SK-N-MC (cell line): ENCODE measurements around the gene USH2A.

Source experiments
- DNase-seq: peaks from one replicate; pipeline ENCODE4 v3.0.0-alpha.2; 2011; ENCODE audit warnings: low read depth, low spot score
- H3K27ac ChIP-seq: fragments of 200-600 bp; sonication (generic); 2 replicates; pipeline ENCODE4 v1.5.1; 2016; ENCODE audit warnings: mixed run types
- H3K36me3 ChIP-seq: fragments of 200-600 bp; sonication (generic); 2 replicates; pipeline ENCODE4 v1.6.1; 2017; ENCODE audit warnings: antibody characterized with exemption, low read length, mixed read lengths; ENCODE audit not compliant: insufficient read depth
- H3K4me3 ChIP-seq: fragments of 200-600 bp; sonication (generic); 2 replicates; pipeline ENCODE4 v1.5.1; 2016
- H3K9ac ChIP-seq: fragments of 200-600 bp; sonication (generic); 2 replicates; pipeline ENCODE4 v1.8.0; 2017; ENCODE audit warnings: mixed run types, mixed read lengths; ENCODE audit not compliant: insufficient read length
- H3K9me3 ChIP-seq: fragments of 200-600 bp; sonication (generic); 2 replicates; pipeline ENCODE4 v1.6.1; 2017; ENCODE audit warnings: low read depth, mild to moderate bottlenecking, antibody characterized with exemption, low read length, moderate library complexity, mixed read lengths
- EZH2 ChIP-seq: fragments of 200-600 bp; sonication (generic); IDR thresholded peaks from one replicate; pipeline ENCODE4 v1.6.1; 2017; ENCODE audit warnings: antibody characterized with exemption
- FOXP2 ChIP-seq: optimal IDR thresholded peaks from 2 replicates; pipeline ENCODE3; 2011; ENCODE audit warnings: mild to moderate bottlenecking, moderate library complexity; ENCODE audit not compliant: insufficient read depth; ENCODE audit errors: extremely low read length, control extremely low read depth
- POLR2AphosphoS5 ChIP-seq: IDR thresholded peaks from 2 replicates; pipeline ENCODE4 v1.6.1; 2012; ENCODE audit warnings: mild to moderate bottlenecking, low read depth, low read length, borderline replicate concordance

The USH2A gene

GRCh38 chr1:215640429-215641148 is 782.7 kb downstream of the USH2A start:
- Histone ChIP-seq H3K9me3 (no peaks in the 10 kb centered on the region), H3K36me3 (no peaks in the 10 kb centered on the region), H3K9ac (no peak overlapping the region), H3K4me3 (no peak overlapping the region), H3K27ac (no peak overlapping the region)
- TF ChIP-seq POLR2AphosphoS5 (no peak), FOXP2 (no peak)
- no peak for DNase-seq

- H3K9me3 ChIP-seq: no peaks in the 10 kb centered on the region
- H3K27ac ChIP-seq: peak overlapping the region; percentile 43
- no peak for DNase-seq
Measured at GRCh38 chr1:215637041-215637573, 786.1 kb downstream of the USH2A start.

GRCh38 chr1:215636258-215636965 is 786.8 kb downstream of the USH2A start:
- Histone ChIP-seq H3K4me3 (peak overlapping the region; percentile 69), H3K9me3 (no peaks in the 10 kb centered on the region), H3K27ac (peak overlapping the region; percentile 81), H3K9ac (peak overlapping the region; percentile 4), H3K36me3 (no peaks in the 10 kb centered on the region)
- peak; percentile 70 for DNase-seq
- TF ChIP-seq FOXP2 (no peak), EZH2 (no peak), POLR2AphosphoS5 (no peak)

More at GRCh38 chr1:215637041-215637573, 786.1 kb downstream of the USH2A start:
- TF ChIP-seq EZH2: no peak
- TF ChIP-seq POLR2AphosphoS5: no peak
- no peak for TF ChIP-seq FOXP2
- Histone ChIP-seq H3K9ac (no peak overlapping the region), H3K36me3 (no peaks in the 10 kb centered on the region), H3K4me3 (peak overlapping the region; percentile 69)

GRCh38 chr1:215635827-215636226 is 787.4 kb downstream of the USH2A start:
- Histone ChIP-seq H3K9me3 (no peaks in the 10 kb centered on the region), H3K9ac (peak overlapping the region; percentile 4), H3K27ac (peak overlapping the region; percentile 81), H3K4me3 (peak overlapping the region; percentile 69; the same call in 1 of the 2 replicates), H3K36me3 (no peaks in the 10 kb centered on the region)
- TF ChIP-seq EZH2 (no peak), POLR2AphosphoS5 (no peak), FOXP2 (no peak)
- no peak for DNase-seq

GRCh38 chr1:215631489-215631888 is 791.8 kb downstream of the USH2A start:
- Histone ChIP-seq H3K27ac (no peak overlapping the region), H3K9me3 (no peaks in the 10 kb centered on the region), H3K4me3 (no peak overlapping the region), H3K36me3 (no peaks in the 10 kb centered on the region), H3K9ac (no peak overlapping the region)
- no peak for DNase-seq
- TF ChIP-seq EZH2 (no peak), POLR2AphosphoS5 (no peak), FOXP2 (no peak)

GRCh38 chr1:215631040-215631439 is 792.2 kb downstream of the USH2A start:
- Histone ChIP-seq H3K9ac (no peak overlapping the region), H3K36me3 (no peaks in the 10 kb centered on the region), H3K9me3 (no peaks in the 10 kb centered on the region), H3K27ac (no peak overlapping the region), H3K4me3 (no peak overlapping the region)
- TF ChIP-seq EZH2: no peak
- DNase-seq: no peak

GRCh38 chr1:215625949-215626348 is 797.3 kb downstream of the USH2A start:
- Histone ChIP-seq H3K9me3 (no peaks in the 10 kb centered on the region), H3K36me3 (0 out of 2 replicates have a peak, but pooled peaks cover 2% of the 10 kb centered on the region), H3K9ac (no peak overlapping the region), H3K4me3 (no peak overlapping the region), H3K27ac (no peak overlapping the region)
- no peak for DNase-seq
- no peak for TF ChIP-seq FOXP2
- TF ChIP-seq POLR2AphosphoS5: no peak
- no peak for TF ChIP-seq EZH2

- no peak for DNase-seq
- no peak overlapping the region for H3K9ac ChIP-seq
- H3K27ac ChIP-seq: no peak overlapping the region
- no peak for TF ChIP-seq EZH2
- TF ChIP-seq FOXP2: no peak
- TF ChIP-seq POLR2AphosphoS5: no peak
- no peak overlapping the region for H3K4me3 ChIP-seq
- H3K36me3 ChIP-seq: peaks cover 19% of the 10 kb centered on the region
- H3K9me3 ChIP-seq: no peaks in the 10 kb centered on the region
Measured at GRCh38 chr1:215623162-215623561, 800.1 kb downstream of the USH2A start.
